ENCODE results near the gene PHF1. TPM values are rescaled to one million over a fixed set of nuclear protein-coding genes. Genes with fewer than 3 reads are reported as not detected.
A peak's percentile ranks its signal among the peaks of the same experiment; 100 is the strongest.

PHF1 gene
- total RNA-seq, 1 experiment from 2014 or later: 47.6 TPM

DNA sequence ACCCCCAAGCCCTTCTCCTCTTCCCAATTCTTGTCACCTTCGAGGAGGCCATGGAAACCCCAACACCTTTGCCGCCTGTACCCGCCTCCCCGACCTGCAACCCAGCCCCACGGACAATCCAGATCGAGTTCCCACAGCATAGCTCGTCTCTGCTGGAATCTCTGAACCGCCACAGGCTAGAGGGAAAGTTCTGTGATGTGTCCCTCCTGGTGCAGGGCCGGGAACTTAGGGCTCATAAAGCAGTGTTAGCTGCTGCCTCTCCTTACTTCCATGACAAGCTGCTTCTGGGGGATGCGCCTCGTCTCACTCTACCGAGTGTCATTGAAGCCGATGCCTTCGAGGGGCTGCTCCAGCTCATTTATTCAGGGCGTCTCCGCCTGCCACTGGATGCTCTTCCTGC is 44.2 kb downstream of the PHF1 start:
- H3K27ac ChIP-seq: no peak overlapping the region
- intact Hi-C loops (cut with micrococcal nuclease; ENCODE audit: unreplicated experiment): no loop called here
- TSS peak; percentile 50 for BruUV-seq (replicated peaks)

DNA sequence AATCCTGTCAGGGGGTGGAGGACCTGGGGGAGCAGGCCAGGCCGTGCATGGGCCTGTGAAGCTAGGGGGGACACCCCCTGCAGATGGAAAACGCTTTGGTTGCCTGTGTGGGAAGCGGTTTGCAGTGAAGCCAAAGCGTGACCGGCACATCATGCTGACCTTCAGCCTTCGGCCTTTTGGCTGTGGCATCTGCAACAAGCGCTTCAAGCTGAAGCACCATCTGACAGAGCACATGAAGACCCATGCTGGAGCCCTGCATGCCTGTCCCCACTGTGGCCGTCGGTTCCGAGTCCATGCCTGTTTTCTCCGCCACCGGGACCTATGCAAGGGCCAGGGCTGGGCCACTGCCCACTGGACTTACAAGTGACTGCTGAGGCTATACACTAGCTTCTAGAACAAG is 45.3 kb downstream of the PHF1 start:
- H3K27me3 ChIP-seq (ENCODE audit: insufficient read depth, low read depth): no peaks in the 10 kb centered on the region
- no peaks in the 10 kb centered on the region for H4K20me1 ChIP-seq (ENCODE audit: insufficient read depth)
- no peaks in the 10 kb centered on the region for H3K36me3 ChIP-seq (ENCODE audit: low read depth)
- BruUV-seq (replicated peaks): no TSS peak
- no peak overlapping the region for H3K4me3 ChIP-seq
- intact Hi-C loops (cut with micrococcal nuclease; ENCODE audit: unreplicated experiment): no loop called here
- H3K4me1 ChIP-seq (replicated peaks; ENCODE audit: insufficient read depth): peaks cover 6% of the 10 kb centered on the region
- H3K9me3 ChIP-seq (ENCODE audit: insufficient read depth, low read depth): no peaks in the 10 kb centered on the region
- peaks cover 19% of the 10 kb centered on the region for H3K79me2 ChIP-seq (ENCODE audit: low read depth)
- no peak for DNase-seq
- no peak overlapping the region for H3K4me2 ChIP-seq
- ChIA-PET CTCF (no interaction called here), POLR2A (ENCODE audit: unreplicated experiment) (no interaction called here)
- no peaks in the 10 kb centered on the region for H3F3A ChIP-seq (ENCODE audit: insufficient read depth, low read depth)
- no peak overlapping the region for H3K27ac ChIP-seq
- H3K9me2 ChIP-seq (ENCODE audit: insufficient read depth): no peaks in the 10 kb centered on the region
- TF ChIP-seq, protein P1, sequence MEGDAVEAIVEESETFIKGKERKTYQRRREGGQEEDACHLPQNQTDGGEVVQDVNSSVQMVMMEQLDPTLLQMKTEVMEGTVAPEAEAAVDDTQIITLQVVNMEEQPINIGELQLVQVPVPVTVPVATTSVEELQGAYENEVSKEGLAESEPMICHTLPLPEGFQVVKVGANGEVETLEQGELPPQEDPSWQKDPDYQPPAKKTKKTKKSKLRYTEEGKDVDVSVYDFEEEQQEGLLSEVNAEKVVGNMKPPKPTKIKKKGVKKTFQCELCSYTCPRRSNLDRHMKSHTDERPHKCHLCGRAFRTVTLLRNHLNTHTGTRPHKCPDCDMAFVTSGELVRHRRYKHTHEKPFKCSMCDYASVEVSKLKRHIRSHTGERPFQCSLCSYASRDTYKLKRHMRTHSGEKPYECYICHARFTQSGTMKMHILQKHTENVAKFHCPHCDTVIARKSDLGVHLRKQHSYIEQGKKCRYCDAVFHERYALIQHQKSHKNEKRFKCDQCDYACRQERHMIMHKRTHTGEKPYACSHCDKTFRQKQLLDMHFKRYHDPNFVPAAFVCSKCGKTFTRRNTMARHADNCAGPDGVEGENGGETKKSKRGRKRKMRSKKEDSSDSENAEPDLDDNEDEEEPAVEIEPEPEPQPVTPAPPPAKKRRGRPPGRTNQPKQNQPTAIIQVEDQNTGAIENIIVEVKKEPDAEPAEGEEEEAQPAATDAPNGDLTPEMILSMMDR (conservative IDR thresholded peaks at IDR 0.05): no peak
- no peak for TF ChIP-seq EZH2 (IDR thresholded peaks at IDR 0.05; ENCODE audit: low read depth)
- no peak overlapping the region for H2AFZ ChIP-seq

More for the DNA sequence above, 44.2 kb downstream of the PHF1 start:
- CTCF ChIA-PET: interaction anchor here (0.7 kb wide), 1 partner anchor 84 kb away, joined by 3 read pairs; no protein-coding TSS in a partner anchor
- no peaks in the 10 kb centered on the region for H3F3A ChIP-seq (ENCODE audit: insufficient read depth, low read depth)
- H3K9me2 ChIP-seq (ENCODE audit: insufficient read depth): no peaks in the 10 kb centered on the region
- H3K4me1 ChIP-seq (replicated peaks; ENCODE audit: insufficient read depth): peaks cover 6% of the 10 kb centered on the region
- no peaks in the 10 kb centered on the region for H3K9me3 ChIP-seq (ENCODE audit: insufficient read depth, low read depth)
- POLR2A ChIA-PET (ENCODE audit: unreplicated experiment): interaction anchor here (0.7 to 1.0 kb wide), 2 partner anchors 156 to 483 kb away, joined by 3 to 5 read pairs; no protein-coding TSS in a partner anchor
- H3K4me3 ChIP-seq: peak overlapping the region; percentile 95
- no peak for TF ChIP-seq EZH2 (IDR thresholded peaks at IDR 0.05; ENCODE audit: low read depth)
- TF ChIP-seq, protein P1 (conservative IDR thresholded peaks at IDR 0.05): no peak
- no peaks in the 10 kb centered on the region for H4K20me1 ChIP-seq (ENCODE audit: insufficient read depth)
- peak overlapping the region; percentile 92 for H2AFZ ChIP-seq
- peaks cover 19% of the 10 kb centered on the region for H3K79me2 ChIP-seq (ENCODE audit: low read depth)
- no peaks in the 10 kb centered on the region for H3K36me3 ChIP-seq (ENCODE audit: low read depth)
- H3K4me2 ChIP-seq: peak overlapping the region; percentile 99
- DNase-seq: no peak
- no peaks in the 10 kb centered on the region for H3K27me3 ChIP-seq (ENCODE audit: insufficient read depth, low read depth)

DNA sequence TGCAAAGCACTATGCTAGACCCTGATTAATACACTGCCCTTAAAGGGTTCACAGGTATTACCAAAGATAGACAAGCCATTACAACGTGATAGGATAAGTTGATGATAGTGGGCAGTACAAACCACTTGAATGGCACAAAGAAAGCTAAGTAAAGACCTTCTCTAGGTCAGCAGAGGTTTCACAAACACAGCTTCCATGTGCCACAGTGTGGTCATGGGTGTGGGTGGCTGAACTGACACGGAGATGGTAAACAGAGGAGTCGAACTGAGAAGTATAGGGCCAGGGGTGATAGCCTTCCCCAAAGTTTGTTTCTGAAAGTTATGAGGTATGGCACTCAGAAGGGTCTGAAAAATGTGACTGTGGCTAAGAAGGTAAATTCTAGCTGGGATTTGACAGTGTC is 47.9 kb downstream of the PHF1 start:
- no peaks in the 10 kb centered on the region for H3K27me3 ChIP-seq (ENCODE audit: insufficient read depth, low read depth)
- BruUV-seq (replicated peaks): no TSS peak
- no peaks in the 10 kb centered on the region for H4K20me1 ChIP-seq (ENCODE audit: insufficient read depth)
- H3K4me1 ChIP-seq (replicated peaks; ENCODE audit: insufficient read depth): peaks cover 6% of the 10 kb centered on the region
- POLR2A ChIA-PET (ENCODE audit: unreplicated experiment): interaction anchor here (0.5 to 0.6 kb wide), 2 partner anchors 102 to 311 kb away, joined by 3 read pairs; no protein-coding TSS in a partner anchor
- H3K79me2 ChIP-seq (ENCODE audit: low read depth): peaks cover 16% of the 10 kb centered on the region
- no peak overlapping the region for H3K27ac ChIP-seq
- H3K4me3 ChIP-seq: no peak overlapping the region
- TF ChIP-seq, protein P1 (conservative IDR thresholded peaks at IDR 0.05): no peak
- TF ChIP-seq EZH2 (IDR thresholded peaks at IDR 0.05; ENCODE audit: low read depth): no peak
- no peaks in the 10 kb centered on the region for H3K9me3 ChIP-seq (ENCODE audit: insufficient read depth, low read depth)
- H3F3A ChIP-seq (ENCODE audit: insufficient read depth, low read depth): no peaks in the 10 kb centered on the region
- no peaks in the 10 kb centered on the region for H3K9me2 ChIP-seq (ENCODE audit: insufficient read depth)
- no peak overlapping the region for H3K4me2 ChIP-seq
- DNase-seq: no peak
- H2AFZ ChIP-seq: no peak overlapping the region
- intact Hi-C loops (cut with micrococcal nuclease; ENCODE audit: unreplicated experiment): no loop called here
- CTCF ChIA-PET: interaction anchor here (0.6 kb wide), 1 partner anchor 97 kb away, joined by 4 read pairs; no protein-coding TSS in a partner anchor
- no peaks in the 10 kb centered on the region for H3K36me3 ChIP-seq (ENCODE audit: low read depth)

All from PC-9 (cell line).